UCSD-AML1 (cell line): ENCODE measurements around the gene CPAMD8.
A peak's percentile ranks its signal among the peaks of the same experiment; 100 is the strongest.

Experiments used
- DNase-seq: peaks from one replicate; lab custom pipeline; 2025; ENCODE audit not compliant: unreplicated experiment; lab: John Stamatoyannopoulos, UW

Gene CPAMD8

GRCh38 chr19:16921766-16922591 is 104.6 kb downstream of the CPAMD8 start:
- DNase-seq, result no peak

- DNase-seq, result no peak
These were observed 105.6 kb downstream of the CPAMD8 start for GRCh38 chr19:16920816-16921529.

- DNase-seq, result no peak
These were observed 107.1 kb downstream of the CPAMD8 start for GRCh38 chr19:16919496-16919895.

GRCh38 chr19:16917401-16917800 is 109.2 kb downstream of the CPAMD8 start:
- no peak for DNase-seq

- no peak for DNase-seq
These were observed 110.9 kb downstream of the CPAMD8 start for GRCh38 chr19:16915734-16916133.

- DNase-seq, result no peak
These were observed 111.5 kb downstream of the CPAMD8 start for GRCh38 chr19:16915135-16915534.

GRCh38 chr19:16914421-16914820 is 112.2 kb downstream of the CPAMD8 start:
- no peak for DNase-seq

GRCh38 chr19:16912780-16913179 is 113.8 kb downstream of the CPAMD8 start:
- no peak for DNase-seq

- DNase-seq, result no peak
These were observed 115.6 kb downstream of the CPAMD8 start for GRCh38 chr19:16911046-16911445.

GRCh38 chr19:16908759-16909158 is 117.9 kb downstream of the CPAMD8 start:
- DNase-seq, result no peak

GRCh38 chr19:16904599-16904998 is 122.0 kb downstream of the CPAMD8 start:
- DNase-seq, result no peak

- no peak for DNase-seq
These were observed 123.3 kb downstream of the CPAMD8 start for GRCh38 chr19:16903347-16903746.

GRCh38 chr19:16902545-16902944 is 124.1 kb downstream of the CPAMD8 start:
- no peak for DNase-seq

- no peak for DNase-seq
These were observed 125.0 kb downstream of the CPAMD8 start for GRCh38 chr19:16901491-16902175.

GRCh38 chr19:16899566-16900075 is 127.0 kb downstream of the CPAMD8 start:
- DNase-seq, result peak; percentile 76

GRCh38 chr19:16898361-16899015 is 128.1 kb downstream of the CPAMD8 start:
- DNase-seq, result no peak

- DNase-seq, result no peak
These were observed 128.8 kb downstream of the CPAMD8 start for GRCh38 chr19:16897856-16898161.

- DNase-seq, result peak; percentile 72
These were observed 129.4 kb downstream of the CPAMD8 start for GRCh38 chr19:16897029-16897855.

GRCh38 chr19:16896146-16897028 is 130.2 kb downstream of the CPAMD8 start:
- DNase-seq, result no peak
